PFSK-1 (cell line): ENCODE measurements around the gene ABCC9.

Experiments used
- FOXP2 ChIP-seq: optimal IDR thresholded peaks from 2 replicates; pipeline ENCODE3; 2011; ENCODE audit warnings: borderline replicate concordance, control low read depth, inconsistent platforms; ENCODE audit not compliant: insufficient read depth; ENCODE audit errors: extremely low read length, extremely low read depth
- POLR2AphosphoS5 ChIP-seq: IDR thresholded peaks from 2 replicates; pipeline ENCODE4 v1.6.1; 2012; ENCODE audit warnings: low read depth, mild to moderate bottlenecking, control low read depth, low read length, moderate library complexity
- REST ChIP-seq, 2 experiments: IDR thresholded peaks; 2 replicates each; pipeline versions ENCODE4 v1.6.1 to v1.8.0; 2011 to 2012; ENCODE audit warnings: low read depth in 2 of 2, low read length in 2 of 2, control low read depth in 1 of 2, inconsistent platforms in 1 of 2, mild to moderate bottlenecking in 1 of 2, moderate library complexity in 1 of 2; ENCODE audit not compliant: insufficient read depth in 1 of 2
- SIN3A ChIP-seq: IDR thresholded peaks from 2 replicates; pipeline ENCODE4 v1.6.1; 2012; ENCODE audit warnings: mild to moderate bottlenecking, low read length, moderate library complexity, borderline replicate concordance; ENCODE audit not compliant: insufficient read depth
- TAF1 ChIP-seq: IDR thresholded peaks from 2 replicates; pipeline ENCODE4 v1.6.1; 2012; ENCODE audit warnings: low read length, control low read depth, borderline replicate concordance; ENCODE audit not compliant: insufficient read depth

ABCC9 gene

GRCh38 chr12:21828136-21828775 is 113.0 kb downstream of the ABCC9 start:
- no peak for TF ChIP-seq FOXP2
- no peak for TF ChIP-seq POLR2AphosphoS5
- TF ChIP-seq SIN3A: no peak
- TF ChIP-seq TAF1: no peak
- TF ChIP-seq REST (IDR thresholded peaks at IDR 0.05; ENCODE audit: insufficient read depth in 1 of 2, low read depth in 2 of 2, low read length in 2 of 2): no peak

- no peak for TF ChIP-seq POLR2AphosphoS5
- TF ChIP-seq REST (IDR thresholded peaks at IDR 0.05; ENCODE audit: insufficient read depth in 1 of 2, low read depth in 2 of 2, low read length in 2 of 2): no peak
- TF ChIP-seq FOXP2: no peak
- no peak for TF ChIP-seq TAF1
- TF ChIP-seq SIN3A: no peak
Observed at GRCh38 chr12:21827083-21827482, 114.1 kb downstream of the ABCC9 start.

- no peak for TF ChIP-seq TAF1
- no peak for TF ChIP-seq SIN3A
- no peak for TF ChIP-seq FOXP2
- no peak for TF ChIP-seq REST (IDR thresholded peaks at IDR 0.05; ENCODE audit: insufficient read depth in 1 of 2, low read depth in 2 of 2, low read length in 2 of 2)
- no peak for TF ChIP-seq POLR2AphosphoS5
Observed at GRCh38 chr12:21826618-21826910, 114.7 kb downstream of the ABCC9 start.

GRCh38 chr12:21825886-21826617 is 115.2 kb downstream of the ABCC9 start:
- no peak for TF ChIP-seq POLR2AphosphoS5
- no peak for TF ChIP-seq REST (IDR thresholded peaks at IDR 0.05; ENCODE audit: insufficient read depth in 1 of 2, low read depth in 2 of 2, low read length in 2 of 2)
- no peak for TF ChIP-seq FOXP2
- TF ChIP-seq SIN3A: no peak
- no peak for TF ChIP-seq TAF1

GRCh38 chr12:21823581-21823980 is 117.6 kb downstream of the ABCC9 start:
- TF ChIP-seq REST (IDR thresholded peaks at IDR 0.05; ENCODE audit: insufficient read depth in 1 of 2, low read depth in 2 of 2, low read length in 2 of 2) (no peak), POLR2AphosphoS5 (no peak), TAF1 (no peak), SIN3A (no peak), FOXP2 (no peak)
